Adipose tissue (tissue), 3 donors: ENCODE results near the gene SREK1. TPM values are rescaled to one million over a fixed set of nuclear protein-coding genes. Genes with fewer than 3 reads are reported as not detected.

Experiments used
- H3K27ac ChIP-seq: one replicate; pipeline ENCODE4 v1.5.1; 2013; ENCODE audit warnings: low read depth, low read length
- WGBS, 3 donors: extraction: QIAGEN DNeasy Blood & Tissue Kit; methylation state at CpG; one replicate each; pipeline ENCODE4 v1.1.7; 2013; 5-methylcytosine and 5-hydroxymethylcytosine counted together
- polyA plus RNA-seq, 3 donors: library from polyadenylated mRNA; stranded (reverse); fragments of 200-250 nt; gene quantifications; one replicate each; pipeline ENCODE4 v1.2.3, GENCODE V29; 2013
- donor health status: healthy with polysubstance abuse.
- donor health status: Bipolar disorder and iron deficiency.
- donor health status: healthy.

The SREK1 gene
- polyA plus RNA-seq, 3 donors, result 12.6 to 20.6 (median 18.8) TPM

GRCh38 chr5:66151491-66151890, 7.4 kb downstream of the SREK1 start:
- H3K27ac ChIP-seq, result no peak overlapping the region
- no CpG with 5 or more reads among the region's 1 CpG for WGBS, 3 donors

GRCh38 chr5:66157046-66157445, 12.9 kb downstream of the SREK1 start:
- 97 to 100% (median 99%) methylated on average over 1 of the region's 1 CpG for WGBS, 3 donors
- no peak overlapping the region for H3K27ac ChIP-seq

GRCh38 chr5:66161356-66161755, 17.3 kb downstream of the SREK1 start:
- 95 to 98% (median 97%) methylated on average over 5 of the region's 5 CpGs for WGBS, 3 donors
- no peak overlapping the region for H3K27ac ChIP-seq

GRCh38 chr5:66164044-66164790, 20.1 kb downstream of the SREK1 start:
- H3K27ac ChIP-seq, result no peak overlapping the region
- WGBS, 3 donors, result 77 to 89% (median 81%) methylated on average over 8 of the region's 8 CpGs

- 93 to 95% (median 93%) methylated on average over 4 of the region's 4 CpGs for WGBS, 3 donors
- H3K27ac ChIP-seq, result no peak overlapping the region
Measured at GRCh38 chr5:66168226-66168625, 24.1 kb downstream of the SREK1 start.

GRCh38 chr5:66169534-66169933, 25.4 kb downstream of the SREK1 start:
- 85 to 88% (median 86%) methylated on average over 4 of the region's 4 CpGs for WGBS, 3 donors
- H3K27ac ChIP-seq, result no peak overlapping the region

- H3K27ac ChIP-seq, result no peak overlapping the region
- WGBS, 3 donors, result 91 to 95% (median 94%) methylated on average over 10 of the region's 10 CpGs
Measured at GRCh38 chr5:66170195-66170919, 26.3 kb downstream of the SREK1 start.

GRCh38 chr5:66171349-66172344, 27.5 kb downstream of the SREK1 start:
- H3K27ac ChIP-seq, result no peak overlapping the region
- 41 to 62% (median 57%) methylated on average over 6 of the region's 6 CpGs for WGBS, 3 donors

- no peak overlapping the region for H3K27ac ChIP-seq
Measured at GRCh38 chr5:66174338-66174737, 30.2 kb downstream of the SREK1 start.

GRCh38 chr5:66178799-66179198, 34.7 kb downstream of the SREK1 start:
- 76 to 82% (median 79%) methylated on average over 1 of the region's 1 CpG for WGBS, 3 donors

More at GRCh38 chr5:66174338-66174737, 30.2 kb downstream of the SREK1 start:
- 40 to 69% (median 50%) methylated on average over 3 of the region's 3 CpGs for WGBS, 3 donors

GRCh38 chr5:66179297-66180051, 35.4 kb downstream of the SREK1 start:
- WGBS, 3 donors, result 83 to 89% (median 85%) methylated on average over 1 of the region's 1 CpG
- no peak overlapping the region for H3K27ac ChIP-seq

More at GRCh38 chr5:66178799-66179198, 34.7 kb downstream of the SREK1 start:
- no peak overlapping the region for H3K27ac ChIP-seq

GRCh38 chr5:66180282-66181155, 36.4 kb downstream of the SREK1 start:
- 89 to 94% (median 92%) methylated on average over 3 of the region's 3 CpGs for WGBS, 3 donors

GRCh38 chr5:66186108-66186507, 42.0 kb downstream of the SREK1 start:
- H3K27ac ChIP-seq, result no peak overlapping the region
- WGBS, 3 donors, result 72 to 84% (median 77%) methylated on average over 3 of the region's 3 CpGs

More at GRCh38 chr5:66180282-66181155, 36.4 kb downstream of the SREK1 start:
- H3K27ac ChIP-seq, result no peak overlapping the region

GRCh38 chr5:66193419-66193818, 49.3 kb downstream of the SREK1 start:
- no peak overlapping the region for H3K27ac ChIP-seq

- WGBS, 3 donors, result 79 to 92% (median 86%) methylated on average over 4 of the region's 4 CpGs
Measured at GRCh38 chr5:66197764-66198405, 53.8 kb downstream of the SREK1 start.

GRCh38 chr5:66198837-66199236, 54.7 kb downstream of the SREK1 start:
- WGBS, 3 donors, result 82 to 93% (median 93%) methylated on average over 1 of the region's 1 CpG
- no peak overlapping the region for H3K27ac ChIP-seq

More at GRCh38 chr5:66197764-66198405, 53.8 kb downstream of the SREK1 start:
- no peak overlapping the region for H3K27ac ChIP-seq
